Dendritic cell treated with granulocyte-macrophage colony-stimulating factor and Interleukin-4, amounts not matched to agents 40 ng/mL and 50 ng/mL, for 4 days (primary cell): ENCODE measurements around the gene USP32.
"Not testable (repeated sequence)": the region's sequence is repeated elsewhere in the genome, so short reads cannot be mapped to it uniquely, and the experiment has no call there.

Source experiments
- H3K27ac Mint-ChIP-seq: one replicate; pipeline ENCODE4 v1.8.0; 2022; ENCODE audit warnings: mild to moderate bottlenecking, mixed read lengths
- H3K27me3 Mint-ChIP-seq: one replicate; pipeline ENCODE4 v1.8.0; 2022; ENCODE audit warnings: mild to moderate bottlenecking, mixed read lengths
- H3K36me3 Mint-ChIP-seq: one replicate; pipeline ENCODE4 v1.8.0; 2022; ENCODE audit warnings: low read depth, mixed read lengths
- H3K4me1 Mint-ChIP-seq: one replicate; pipeline ENCODE4 v1.8.0; 2022; ENCODE audit warnings: low read depth, mixed read lengths
- H3K4me3 Mint-ChIP-seq: one replicate; pipeline ENCODE4 v1.8.0; 2022; ENCODE audit warnings: mild to moderate bottlenecking, moderate library complexity, mixed read lengths
- H3K9me3 Mint-ChIP-seq: one replicate; pipeline ENCODE4 v1.8.0; 2022; ENCODE audit warnings: mixed read lengths
- intact Hi-C: fragments of 100-400 bp; cut with micrococcal nuclease; formaldehyde crosslinking; loops from one replicate; pipeline ENCODE4 v1.15.0; 2022

Gene USP32

GRCh38 chr17:60229188-60229802 lies 162.6 kb downstream of the USP32 start:
- no peaks in the 10 kb centered on the region for H3K4me1 Mint-ChIP-seq
- no peaks in the 10 kb centered on the region for H3K27me3 Mint-ChIP-seq
- H3K4me3 Mint-ChIP-seq: no peak overlapping the region
- intact Hi-C loops: no loop called here
- peaks cover 54% of the 10 kb centered on the region for H3K36me3 Mint-ChIP-seq
- no peaks in the 10 kb centered on the region for H3K9me3 Mint-ChIP-seq
- no peak overlapping the region for H3K27ac Mint-ChIP-seq

GRCh38 chr17:60227276-60227675 lies 164.7 kb downstream of the USP32 start:
- intact Hi-C loops, H3K4me1 Mint-ChIP-seq, H3K27me3 Mint-ChIP-seq, H3K9me3 Mint-ChIP-seq, H3K4me3 Mint-ChIP-seq, H3K27ac Mint-ChIP-seq: not testable (repeated sequence)
- H3K36me3 Mint-ChIP-seq: peaks cover 51% of the 10 kb centered on the region

GRCh38 chr17:60224064-60224463 lies 167.9 kb downstream of the USP32 start:
- Mint-ChIP-seq H3K4me3 (no peak overlapping the region), H3K27ac (no peak overlapping the region), H3K4me1 (no peaks in the 10 kb centered on the region), H3K27me3 (no peaks in the 10 kb centered on the region), H3K36me3 (peaks cover 58% of the 10 kb centered on the region), H3K9me3 (no peaks in the 10 kb centered on the region)
- intact Hi-C loops: no loop called here

- Mint-ChIP-seq H3K36me3 (peaks cover 57% of the 10 kb centered on the region), H3K4me1 (no peaks in the 10 kb centered on the region), H3K27ac (no peak overlapping the region), H3K9me3 (no peaks in the 10 kb centered on the region), H3K27me3 (no peaks in the 10 kb centered on the region), H3K4me3 (no peak overlapping the region)
- intact Hi-C loops: no loop called here
These were observed 168.5 kb downstream of the USP32 start for GRCh38 chr17:60223456-60223855.

- H3K4me1 Mint-ChIP-seq, intact Hi-C loops, H3K27me3 Mint-ChIP-seq, H3K9me3 Mint-ChIP-seq, H3K27ac Mint-ChIP-seq, H3K4me3 Mint-ChIP-seq: not testable (repeated sequence)
- H3K36me3 Mint-ChIP-seq: peaks cover 54% of the 10 kb centered on the region
These were observed 173.2 kb downstream of the USP32 start for GRCh38 chr17:60218774-60219173.

- H3K9me3 Mint-ChIP-seq, H3K27me3 Mint-ChIP-seq, H3K4me3 Mint-ChIP-seq, H3K4me1 Mint-ChIP-seq, intact Hi-C loops, H3K27ac Mint-ChIP-seq: not testable (repeated sequence)
- peaks cover 34% of the 10 kb centered on the region for H3K36me3 Mint-ChIP-seq
These were observed 176.0 kb downstream of the USP32 start for GRCh38 chr17:60215895-60216294.

GRCh38 chr17:60211282-60211681 lies 180.7 kb downstream of the USP32 start:
- H3K4me1 Mint-ChIP-seq, intact Hi-C loops, H3K4me3 Mint-ChIP-seq, H3K9me3 Mint-ChIP-seq, H3K27ac Mint-ChIP-seq, H3K27me3 Mint-ChIP-seq: not testable (repeated sequence)
- peaks cover 33% of the 10 kb centered on the region for H3K36me3 Mint-ChIP-seq

GRCh38 chr17:60208302-60208701 lies 183.6 kb downstream of the USP32 start:
- peaks cover 37% of the 10 kb centered on the region for H3K36me3 Mint-ChIP-seq
- H3K9me3 Mint-ChIP-seq, H3K4me3 Mint-ChIP-seq, H3K27ac Mint-ChIP-seq, H3K27me3 Mint-ChIP-seq, H3K4me1 Mint-ChIP-seq, intact Hi-C loops: not testable (repeated sequence)

GRCh38 chr17:60205782-60206181 lies 186.2 kb downstream of the USP32 start:
- H3K27ac Mint-ChIP-seq, H3K4me3 Mint-ChIP-seq, intact Hi-C loops, H3K4me1 Mint-ChIP-seq, H3K9me3 Mint-ChIP-seq, H3K27me3 Mint-ChIP-seq: not testable (repeated sequence)
- peaks cover 44% of the 10 kb centered on the region for H3K36me3 Mint-ChIP-seq

- H3K27ac Mint-ChIP-seq, intact Hi-C loops, H3K9me3 Mint-ChIP-seq, H3K4me3 Mint-ChIP-seq, H3K4me1 Mint-ChIP-seq, H3K27me3 Mint-ChIP-seq: not testable (repeated sequence)
- peaks cover 69% of the 10 kb centered on the region for H3K36me3 Mint-ChIP-seq
These were observed 193.3 kb downstream of the USP32 start for GRCh38 chr17:60198630-60199029.

GRCh38 chr17:60194141-60194540 lies 197.8 kb downstream of the USP32 start:
- H3K27me3 Mint-ChIP-seq, H3K4me3 Mint-ChIP-seq, H3K4me1 Mint-ChIP-seq, H3K9me3 Mint-ChIP-seq, H3K27ac Mint-ChIP-seq, intact Hi-C loops: not testable (repeated sequence)
- H3K36me3 Mint-ChIP-seq: peaks cover 96% of the 10 kb centered on the region

GRCh38 chr17:60193482-60193881 lies 198.5 kb downstream of the USP32 start:
- Mint-ChIP-seq H3K9me3 (no peaks in the 10 kb centered on the region), H3K27ac (no peak overlapping the region), H3K4me3 (no peak overlapping the region), H3K36me3 (peaks cover 96% of the 10 kb centered on the region), H3K27me3 (no peaks in the 10 kb centered on the region), H3K4me1 (peaks cover 7% of the 10 kb centered on the region)
- intact Hi-C loops: no loop called here

GRCh38 chr17:60193032-60193431 lies 198.9 kb downstream of the USP32 start:
- H3K4me3 Mint-ChIP-seq, H3K27me3 Mint-ChIP-seq, H3K4me1 Mint-ChIP-seq, H3K9me3 Mint-ChIP-seq, H3K27ac Mint-ChIP-seq, intact Hi-C loops: not testable (repeated sequence)
- peaks cover 91% of the 10 kb centered on the region for H3K36me3 Mint-ChIP-seq

- H3K9me3 Mint-ChIP-seq, H3K27ac Mint-ChIP-seq, H3K4me3 Mint-ChIP-seq, H3K27me3 Mint-ChIP-seq, intact Hi-C loops: not testable (repeated sequence)
- H3K4me1 Mint-ChIP-seq: peaks cover 24% of the 10 kb centered on the region
- H3K36me3 Mint-ChIP-seq: peaks cover 84% of the 10 kb centered on the region
These were observed 201.9 kb downstream of the USP32 start for GRCh38 chr17:60190032-60190431.

GRCh38 chr17:60188759-60189158 lies 203.2 kb downstream of the USP32 start:
- Mint-ChIP-seq H3K4me3 (no peak overlapping the region), H3K27me3 (no peaks in the 10 kb centered on the region), H3K36me3 (peaks cover 84% of the 10 kb centered on the region), H3K9me3 (no peaks in the 10 kb centered on the region), H3K4me1 (peaks cover 24% of the 10 kb centered on the region), H3K27ac (no peak overlapping the region)
- intact Hi-C loops: no loop called here
